Measurements from ENCODE around the gene GRAMD1A. TPM values are rescaled to one million over a fixed set of nuclear protein-coding genes. Genes with fewer than 3 reads are reported as not detected.
"Not testable (repeated sequence)": the region's sequence is repeated elsewhere in the genome, so short reads cannot be mapped to it uniquely, and the experiment has no call there.

GRAMD1A gene
- total RNA-seq, 4 donors from 2014 or later = 27.8 to 55.3 (median 52.1) TPM

- WGBS = 0% methylated on average over 3 of the region's 78 CpGs
- TF ChIP-seq POLR2AphosphoS5 (IDR thresholded peaks at IDR 0.05) (peak; percentile 45 to 61), POLR2A (IDR thresholded peaks at IDR 0.05; ENCODE audit: low read depth) (no peak)
- no peaks in the 10 kb centered on the region for H3K27me3 ChIP-seq
- peaks cover 0 to 39% (median 29%) of the 10 kb centered on the region in 4 donors for H3K4me1 ChIP-seq
- peak within 1 kb of the TSS; percentile 78 to 98 (median 96) for H3K4me3 ChIP-seq
- intact Hi-C loops (cut with DNase I) = no loop called here
- H3K36me3 ChIP-seq = peaks cover 22 to 28% (median 24%) of the 10 kb centered on the region in 4 donors
- H3K27ac ChIP-seq (replicated peaks in 1 of 4) = peak within 1 kb of the TSS; percentile 68 to 81 (median 74)
- peaks cover 5 to 33% (median 25%) of the 10 kb centered on the region in 4 donors for H3K9me3 ChIP-seq
- DNase-seq (ENCODE audit: extremely low spot score) = peak; percentile 92
Observed at GRCh38 chr19:34963573-34964406, 36.3 kb upstream of the GRAMD1A start, which contains the start of gene ZNF792. TSS of gene ZNF792 (minus strand) at chr19:34964229. CDS start at chr19:34963662, 567 bp downstream.

DNA sequence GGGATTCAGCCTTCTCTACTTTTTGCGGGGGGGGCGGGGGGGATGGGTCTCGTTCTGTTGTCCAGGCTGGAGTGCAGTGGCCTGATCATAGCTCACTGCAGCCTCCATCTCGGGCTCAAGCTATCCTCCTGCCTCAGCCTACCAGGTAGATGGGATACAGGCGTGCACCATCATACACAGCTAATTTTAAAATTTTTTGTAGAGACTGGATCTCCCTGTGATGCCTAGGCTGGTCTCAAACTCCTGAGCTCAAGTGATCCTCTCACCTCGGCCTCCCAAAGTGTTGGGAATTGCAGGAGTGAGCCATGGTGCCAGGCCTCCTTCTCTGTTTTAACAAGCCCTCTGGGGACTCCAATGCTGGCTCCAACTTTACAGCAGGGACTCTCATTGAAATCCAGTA, 35.5 kb upstream of the GRAMD1A start:
- 100% methylated on average over 1 of the region's 6 CpGs for WGBS
- H3K27ac ChIP-seq (replicated peaks in 1 of 4) = peak overlapping the region in 2 of 4 donors; percentile 78 to 81
- intact Hi-C loops (cut with DNase I) = no loop called here

DNA sequence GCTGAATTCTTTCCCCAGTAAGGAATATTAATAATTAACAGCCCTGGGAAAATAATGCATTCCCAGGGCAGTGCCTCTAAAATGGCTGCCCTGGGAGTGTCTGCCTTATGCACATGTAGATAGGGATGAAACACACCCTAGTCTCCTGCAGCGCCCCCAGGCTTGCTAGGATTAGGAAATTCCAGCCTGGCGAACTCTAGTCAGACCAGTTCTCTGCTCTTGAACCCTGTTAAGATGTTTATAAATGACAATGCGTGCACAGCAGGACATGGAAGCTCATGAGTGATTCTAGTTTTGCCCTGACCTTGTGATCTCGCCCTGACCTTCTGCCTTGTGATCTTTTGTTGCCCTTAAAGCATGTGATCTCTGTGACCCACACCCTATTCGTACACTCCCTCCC, 34.6 kb upstream of the GRAMD1A start:
- DNase-seq (ENCODE audit: extremely low spot score); H3K4me3 ChIP-seq; H3K27me3 ChIP-seq; intact Hi-C loops (cut with DNase I); H3K27ac ChIP-seq (replicated peaks in 1 of 4): not testable (repeated sequence)
- H3K9me3 ChIP-seq = peaks cover 0 to 15% (median 7%) of the 10 kb centered on the region in 4 donors
- H3K36me3 ChIP-seq = peaks cover 5 to 11% (median 7%) of the 10 kb centered on the region in 4 donors
- peaks cover 0 to 39% (median 29%) of the 10 kb centered on the region in 4 donors for H3K4me1 ChIP-seq
- WGBS = 81% methylated on average over 5 of the region's 5 CpGs

More for the DNA sequence above, 35.5 kb upstream of the GRAMD1A start:
- TF ChIP-seq, protein P1, sequence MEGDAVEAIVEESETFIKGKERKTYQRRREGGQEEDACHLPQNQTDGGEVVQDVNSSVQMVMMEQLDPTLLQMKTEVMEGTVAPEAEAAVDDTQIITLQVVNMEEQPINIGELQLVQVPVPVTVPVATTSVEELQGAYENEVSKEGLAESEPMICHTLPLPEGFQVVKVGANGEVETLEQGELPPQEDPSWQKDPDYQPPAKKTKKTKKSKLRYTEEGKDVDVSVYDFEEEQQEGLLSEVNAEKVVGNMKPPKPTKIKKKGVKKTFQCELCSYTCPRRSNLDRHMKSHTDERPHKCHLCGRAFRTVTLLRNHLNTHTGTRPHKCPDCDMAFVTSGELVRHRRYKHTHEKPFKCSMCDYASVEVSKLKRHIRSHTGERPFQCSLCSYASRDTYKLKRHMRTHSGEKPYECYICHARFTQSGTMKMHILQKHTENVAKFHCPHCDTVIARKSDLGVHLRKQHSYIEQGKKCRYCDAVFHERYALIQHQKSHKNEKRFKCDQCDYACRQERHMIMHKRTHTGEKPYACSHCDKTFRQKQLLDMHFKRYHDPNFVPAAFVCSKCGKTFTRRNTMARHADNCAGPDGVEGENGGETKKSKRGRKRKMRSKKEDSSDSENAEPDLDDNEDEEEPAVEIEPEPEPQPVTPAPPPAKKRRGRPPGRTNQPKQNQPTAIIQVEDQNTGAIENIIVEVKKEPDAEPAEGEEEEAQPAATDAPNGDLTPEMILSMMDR (IDR thresholded peaks at IDR 0.05) = no peak
- TF ChIP-seq EP300 (IDR thresholded peaks at IDR 0.05) = no peak
- no peak for TF ChIP-seq POLR2AphosphoS5 (IDR thresholded peaks at IDR 0.05)
- TF ChIP-seq POLR2A (IDR thresholded peaks at IDR 0.05; ENCODE audit: low read depth) = no peak
- Histone ChIP-seq H3K4me1 (peaks cover 0 to 39% (median 29%) of the 10 kb centered on the region in 4 donors), H3K9me3 (peaks cover 0 to 25% (median 17%) of the 10 kb centered on the region in 4 donors), H3K27me3 (no peaks in the 10 kb centered on the region), H3K36me3 (peaks cover 14 to 20% (median 16%) of the 10 kb centered on the region in 4 donors), H3K4me3 (peak overlapping the region; percentile 78 to 98 (median 96))
- DNase-seq (ENCODE audit: extremely low spot score) = no peak

DNA sequence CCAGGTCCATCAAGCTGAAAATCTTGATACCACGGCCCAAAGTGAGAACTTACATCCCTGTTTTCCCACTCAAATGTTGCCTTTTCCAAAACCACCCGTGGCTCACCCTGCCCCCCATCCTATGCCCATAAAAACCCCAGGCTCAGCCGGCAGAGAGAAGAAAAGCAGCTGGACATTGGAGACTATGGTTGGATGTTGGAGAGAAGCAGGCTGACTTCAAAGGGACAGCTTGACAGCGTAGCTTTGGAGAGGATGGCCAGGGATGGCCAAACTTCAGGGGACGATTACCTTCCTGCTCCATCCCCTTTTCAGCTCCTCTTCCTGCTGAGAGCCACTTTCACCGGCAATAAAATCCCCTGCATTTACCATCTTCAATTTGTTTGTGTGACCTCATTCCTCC, 32.6 kb upstream of the GRAMD1A start:
- Histone ChIP-seq H3K4me1 (peaks cover 0 to 20% (median 16%) of the 10 kb centered on the region in 4 donors), H3K36me3 (no peaks in the 10 kb centered on the region), H3K27me3 (no peaks in the 10 kb centered on the region), H3K9me3 (no peaks in the 10 kb centered on the region), H3K4me3 (no peak overlapping the region), H3K27ac (replicated peaks in 1 of 4) (no peak overlapping the region)
- TF ChIP-seq, protein P1 (IDR thresholded peaks at IDR 0.05) = no peak
- TF ChIP-seq POLR2A (IDR thresholded peaks at IDR 0.05; ENCODE audit: low read depth) = no peak
- no peak for TF ChIP-seq POLR2AphosphoS5 (IDR thresholded peaks at IDR 0.05)
- no peak for TF ChIP-seq EP300 (IDR thresholded peaks at IDR 0.05)
- WGBS = 79% methylated on average over 6 of the region's 6 CpGs
- intact Hi-C loops (cut with DNase I) = no loop called here
- peak; percentile 89 for DNase-seq (ENCODE audit: extremely low spot score)

GRCh38 chr19:34969721-34970120, 30.4 kb upstream of the GRAMD1A start:
- peaks cover 8 to 14% (median 10%) of the 10 kb centered on the region in 4 donors for H3K4me1 ChIP-seq
- peak; percentile 84 for DNase-seq (ENCODE audit: extremely low spot score)
- H3K27me3 ChIP-seq = no peaks in the 10 kb centered on the region
- no peak overlapping the region for H3K4me3 ChIP-seq
- no peak overlapping the region for H3K27ac ChIP-seq (replicated peaks in 1 of 4)
- WGBS = 94% methylated on average over 4 of the region's 6 CpGs
- H3K36me3 ChIP-seq = no peaks in the 10 kb centered on the region
- no peaks in the 10 kb centered on the region for H3K9me3 ChIP-seq
- TF ChIP-seq, protein P1 (IDR thresholded peaks at IDR 0.05) = no peak
- no peak for TF ChIP-seq POLR2AphosphoS5 (IDR thresholded peaks at IDR 0.05)
- no peak for TF ChIP-seq POLR2A (IDR thresholded peaks at IDR 0.05; ENCODE audit: low read depth)
- TF ChIP-seq EP300 (IDR thresholded peaks at IDR 0.05) = no peak
- intact Hi-C loops (cut with DNase I) = no loop called here

DNA sequence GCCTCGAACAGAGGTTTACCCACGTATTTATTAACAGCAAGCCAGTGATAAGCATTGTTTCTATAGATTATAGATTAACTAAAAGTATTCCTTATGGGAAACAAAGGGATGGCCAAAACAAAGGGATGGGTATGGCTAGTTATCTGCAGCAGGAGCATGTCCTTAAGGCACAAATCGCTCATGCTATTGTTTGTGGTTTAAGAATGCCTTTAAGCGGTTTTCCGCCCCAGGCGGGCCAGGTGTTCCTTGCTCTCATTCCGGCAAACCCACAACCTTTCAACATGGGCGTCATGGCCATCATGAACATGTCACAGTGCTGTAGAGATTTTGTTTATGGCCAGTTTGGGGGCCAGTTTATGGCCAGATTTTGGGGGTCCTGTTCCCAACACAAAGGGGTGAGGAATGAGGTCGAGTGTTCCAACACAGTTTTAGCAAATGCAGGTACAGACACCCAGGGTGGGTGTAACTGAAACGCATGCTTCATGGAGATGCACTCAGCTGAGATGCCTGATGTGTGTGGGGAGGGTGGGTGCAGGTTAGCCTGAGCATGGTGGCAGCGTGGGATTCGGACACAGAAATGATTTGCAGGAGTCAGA, 29.8 kb upstream of the GRAMD1A start:
- H3K27me3 ChIP-seq; H3K36me3 ChIP-seq; H3K4me3 ChIP-seq; intact Hi-C loops (cut with DNase I); H3K27ac ChIP-seq (replicated peaks in 1 of 4); H3K9me3 ChIP-seq: not testable (repeated sequence)
- DNase-seq (ENCODE audit: extremely low spot score) = peak; percentile 31
- WGBS = 90% methylated on average over 12 of the region's 12 CpGs
- peaks cover 8 to 14% (median 10%) of the 10 kb centered on the region in 4 donors for H3K4me1 ChIP-seq
